ENCODE results near the gene TCIRG1. TPM values are rescaled to one million over a fixed set of nuclear protein-coding genes. Genes with fewer than 3 reads are reported as not detected.

TCIRG1 gene
- total and polyA plus RNA-seq, 2 of the 13 experiments (the other 11 are each of a cell fraction or from before 2014, with no cell fraction given) = 48.0 to 69.6 TPM

- TF ChIP-seq ZHX1 (CRISPR knock-in tag; IDR thresholded peaks at IDR 0.05; ENCODE audit: low read depth) (no peak), ZNF225 (CRISPR knock-in tag; IDR thresholded peaks at IDR 0.05) (no peak), BCL6 (CRISPR knock-in tag; IDR thresholded peaks at IDR 0.05) (no peak), FOXA1 (IDR thresholded peaks at IDR 0.05) (no peak), FOXA1 (CRISPR knock-in tag; IDR thresholded peaks at IDR 0.05) (peak; percentile 58; the same call in 1 of the 2 replicates), ZNF619 (CRISPR knock-in tag; IDR thresholded peaks at IDR 0.05) (no peak), ZNF501 (CRISPR knock-in tag; IDR thresholded peaks at IDR 0.05) (no peak), ZHX2 (IDR thresholded peaks at IDR 0.05; ENCODE audit: low read depth) (no peak), ZHX2 (CRISPR knock-in tag; IDR thresholded peaks at IDR 0.05; ENCODE audit: borderline replicate concordance) (no peak), HDAC2 (CRISPR knock-in tag; IDR thresholded peaks at IDR 0.05) (peak; percentile 52; the same call in 1 of the 2 replicates), JUNB (CRISPR knock-in tag; IDR thresholded peaks at IDR 0.05; ENCODE audit: borderline replicate concordance) (no peak), KLF11 (CRISPR knock-in tag; IDR thresholded peaks at IDR 0.05) (no peak), ZNF749 (CRISPR knock-in tag; IDR thresholded peaks at IDR 0.05; ENCODE audit: borderline replicate concordance) (no peak), MAFF (IDR thresholded peaks at IDR 0.05; ENCODE audit: low read depth, low read length) (no peak), ELF1 (CRISPR knock-in tag; IDR thresholded peaks at IDR 0.05) (peak; percentile 30; the same call in 1 of the 2 replicates)
- TF ChIP-seq, protein P1, sequence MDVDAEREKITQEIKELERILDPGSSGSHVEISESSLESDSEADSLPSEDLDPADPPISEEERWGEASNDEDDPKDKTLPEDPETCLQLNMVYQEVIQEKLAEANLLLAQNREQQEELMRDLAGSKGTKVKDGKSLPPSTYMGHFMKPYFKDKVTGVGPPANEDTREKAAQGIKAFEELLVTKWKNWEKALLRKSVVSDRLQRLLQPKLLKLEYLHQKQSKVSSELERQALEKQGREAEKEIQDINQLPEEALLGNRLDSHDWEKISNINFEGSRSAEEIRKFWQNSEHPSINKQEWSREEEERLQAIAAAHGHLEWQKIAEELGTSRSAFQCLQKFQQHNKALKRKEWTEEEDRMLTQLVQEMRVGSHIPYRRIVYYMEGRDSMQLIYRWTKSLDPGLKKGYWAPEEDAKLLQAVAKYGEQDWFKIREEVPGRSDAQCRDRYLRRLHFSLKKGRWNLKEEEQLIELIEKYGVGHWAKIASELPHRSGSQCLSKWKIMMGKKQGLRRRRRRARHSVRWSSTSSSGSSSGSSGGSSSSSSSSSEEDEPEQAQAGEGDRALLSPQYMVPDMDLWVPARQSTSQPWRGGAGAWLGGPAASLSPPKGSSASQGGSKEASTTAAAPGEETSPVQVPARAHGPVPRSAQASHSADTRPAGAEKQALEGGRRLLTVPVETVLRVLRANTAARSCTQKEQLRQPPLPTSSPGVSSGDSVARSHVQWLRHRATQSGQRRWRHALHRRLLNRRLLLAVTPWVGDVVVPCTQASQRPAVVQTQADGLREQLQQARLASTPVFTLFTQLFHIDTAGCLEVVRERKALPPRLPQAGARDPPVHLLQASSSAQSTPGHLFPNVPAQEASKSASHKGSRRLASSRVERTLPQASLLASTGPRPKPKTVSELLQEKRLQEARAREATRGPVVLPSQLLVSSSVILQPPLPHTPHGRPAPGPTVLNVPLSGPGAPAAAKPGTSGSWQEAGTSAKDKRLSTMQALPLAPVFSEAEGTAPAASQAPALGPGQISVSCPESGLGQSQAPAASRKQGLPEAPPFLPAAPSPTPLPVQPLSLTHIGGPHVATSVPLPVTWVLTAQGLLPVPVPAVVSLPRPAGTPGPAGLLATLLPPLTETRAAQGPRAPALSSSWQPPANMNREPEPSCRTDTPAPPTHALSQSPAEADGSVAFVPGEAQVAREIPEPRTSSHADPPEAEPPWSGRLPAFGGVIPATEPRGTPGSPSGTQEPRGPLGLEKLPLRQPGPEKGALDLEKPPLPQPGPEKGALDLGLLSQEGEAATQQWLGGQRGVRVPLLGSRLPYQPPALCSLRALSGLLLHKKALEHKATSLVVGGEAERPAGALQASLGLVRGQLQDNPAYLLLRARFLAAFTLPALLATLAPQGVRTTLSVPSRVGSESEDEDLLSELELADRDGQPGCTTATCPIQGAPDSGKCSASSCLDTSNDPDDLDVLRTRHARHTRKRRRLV (CRISPR knock-in tag; IDR thresholded peaks at IDR 0.05) = no peak
These were observed 1.5 kb downstream of the TCIRG1 start (continued) for GRCh38 chr11:68040101-68040956.

All from HepG2 (cell line).